ENCODE data around the gene ACP1.
A peak's percentile ranks its signal among the peaks of the same experiment; 100 is the strongest.

Gene ACP1

DNA sequence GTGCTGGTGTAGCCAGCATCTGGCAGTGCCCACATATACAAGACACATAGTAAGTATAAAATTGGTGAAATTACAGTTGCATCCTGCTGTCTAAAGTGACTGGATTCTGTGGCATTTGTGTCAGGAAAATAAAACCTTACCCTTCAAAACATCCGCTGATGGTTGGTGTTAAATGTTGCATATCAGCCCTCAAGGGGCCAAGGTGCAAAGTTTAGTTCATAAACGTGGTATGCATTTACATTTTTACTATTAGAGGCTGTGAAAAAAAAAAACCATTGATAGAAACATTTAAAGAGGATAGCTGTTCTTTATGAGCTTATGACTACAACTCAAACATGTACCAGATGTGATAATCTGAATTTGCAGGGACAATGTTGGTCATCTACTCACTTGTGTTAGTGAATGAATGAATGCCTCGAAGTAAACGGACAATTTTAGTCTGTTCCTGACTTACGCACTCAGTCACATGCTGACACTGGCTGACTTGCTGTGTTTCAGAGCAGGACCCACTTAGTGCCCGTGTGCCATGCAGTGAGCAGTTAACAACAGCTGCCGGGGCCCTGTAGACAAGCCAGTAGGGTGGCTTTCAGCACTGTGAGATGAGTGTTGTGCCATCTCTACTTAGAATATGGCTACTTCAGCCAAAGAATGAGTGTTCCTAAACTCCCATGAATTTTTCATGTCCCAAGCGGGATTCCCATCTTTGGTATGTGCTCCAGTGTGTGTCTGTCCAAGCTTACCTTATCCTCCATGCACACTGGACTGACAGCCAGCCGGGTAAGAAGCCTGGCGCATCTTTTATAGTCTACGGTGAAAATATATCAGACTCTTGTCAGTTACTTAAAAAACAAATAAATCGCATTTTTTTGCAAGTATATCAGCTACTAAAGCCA, 17.9 kb downstream of the ACP1 start:
- no peak for DNase-seq

DNA sequence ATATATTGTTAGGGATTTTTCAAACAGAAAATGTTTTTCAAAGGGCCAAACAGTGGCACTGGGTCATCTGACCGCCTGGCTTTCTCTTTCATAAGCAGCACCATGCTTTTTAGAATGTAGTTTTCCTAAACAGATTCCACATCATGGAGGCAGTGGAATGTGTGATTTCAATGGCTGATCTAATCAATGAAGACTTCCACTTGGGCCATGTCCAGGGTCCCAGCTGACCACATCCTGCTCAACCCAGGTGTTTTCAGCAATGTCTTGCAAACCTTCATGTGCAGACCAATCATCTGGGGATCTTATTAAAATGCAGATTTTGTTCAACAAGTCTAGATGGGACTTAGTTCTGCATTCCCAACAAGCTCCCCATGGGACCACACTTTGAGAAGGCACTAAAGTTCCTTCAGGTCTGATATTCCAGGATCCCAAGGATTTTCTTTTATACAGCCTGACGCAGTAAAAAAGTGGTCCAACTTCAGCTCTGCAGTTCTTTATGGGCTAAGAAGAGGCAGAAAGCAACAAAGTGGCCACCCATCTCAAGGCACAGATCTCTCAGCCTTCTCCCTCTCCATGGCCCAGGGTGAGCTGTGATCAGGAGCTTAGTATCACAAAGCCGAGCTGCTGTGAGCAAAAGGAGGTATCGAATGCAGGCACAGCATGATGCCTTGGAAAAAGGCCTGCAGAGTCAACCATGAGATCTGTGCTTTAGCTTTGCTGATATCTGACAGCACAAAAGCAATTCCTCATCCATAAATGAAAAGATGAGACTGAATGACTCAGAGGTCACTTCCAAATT, 19.4 kb downstream of the ACP1 start:
- DNase-seq: no peak

DNA sequence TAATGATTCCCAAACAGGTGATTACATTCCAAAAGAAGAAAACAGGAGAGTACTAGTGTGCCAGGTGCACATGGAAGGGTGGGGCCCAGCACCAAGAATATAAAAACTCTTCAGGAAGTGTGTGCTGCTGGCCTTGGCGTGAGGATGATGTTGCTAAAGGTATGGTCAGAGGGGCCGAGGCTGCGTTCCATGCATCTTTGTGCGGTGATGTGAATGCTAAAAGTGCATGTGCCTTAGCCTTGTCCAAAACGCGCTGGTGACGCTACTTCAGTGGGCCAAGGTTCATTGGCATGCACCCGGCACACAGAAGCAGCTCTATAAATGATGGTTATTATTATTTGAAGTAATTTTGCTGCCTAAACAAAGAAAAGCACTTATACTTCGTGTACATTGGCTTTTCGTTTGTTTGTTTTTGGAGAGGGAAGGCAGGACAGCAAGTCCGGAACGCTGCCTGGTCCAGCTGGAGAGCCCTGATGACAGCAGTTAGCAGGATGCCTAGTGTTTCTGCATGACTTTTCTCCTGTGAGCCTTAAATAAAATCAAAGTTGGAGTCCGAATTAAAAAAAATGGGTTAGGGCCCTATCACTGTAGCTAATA, 20.2 kb downstream of the ACP1 start:
- DNase-seq: no peak

DNA sequence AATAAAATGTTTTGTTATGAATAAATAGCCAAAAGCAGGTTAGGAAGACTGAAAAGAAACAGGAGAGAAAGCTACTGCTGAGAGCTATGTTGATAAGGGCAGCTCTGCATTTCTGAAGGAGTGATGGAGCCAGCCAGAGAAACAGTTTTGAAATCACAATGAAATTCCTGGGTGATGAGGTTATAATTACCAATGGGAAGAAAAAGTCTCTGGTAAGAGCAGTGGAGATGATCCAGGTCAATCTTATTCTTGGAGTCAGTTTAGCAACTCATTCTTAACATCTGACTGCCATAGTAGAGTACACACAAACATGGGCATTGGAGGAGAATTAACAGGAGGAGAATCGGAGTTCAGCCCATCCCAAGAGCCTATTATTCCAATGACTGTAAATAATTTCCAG, 20.8 kb downstream of the ACP1 start:
- no peak for DNase-seq

DNA sequence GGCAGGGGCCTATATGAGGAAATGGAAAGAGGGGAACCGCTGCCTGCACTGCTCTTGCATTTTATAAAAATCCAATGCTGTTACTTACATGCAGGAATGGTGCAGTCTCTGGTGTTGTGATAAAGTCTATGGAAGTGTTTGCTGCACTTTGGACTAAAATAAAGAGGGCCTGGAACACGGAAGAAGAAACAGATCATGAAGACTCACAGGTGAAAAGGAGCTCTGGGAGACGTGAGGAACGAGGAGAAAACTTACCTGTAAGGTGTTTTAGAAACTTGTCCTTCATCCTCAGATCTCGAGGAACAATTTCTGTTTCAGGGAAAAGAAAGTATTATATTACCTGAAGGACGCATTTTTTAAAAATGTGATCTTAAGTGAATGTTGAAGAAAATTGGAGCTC, 21.3 kb downstream of the ACP1 start:
- no peak for DNase-seq

DNA sequence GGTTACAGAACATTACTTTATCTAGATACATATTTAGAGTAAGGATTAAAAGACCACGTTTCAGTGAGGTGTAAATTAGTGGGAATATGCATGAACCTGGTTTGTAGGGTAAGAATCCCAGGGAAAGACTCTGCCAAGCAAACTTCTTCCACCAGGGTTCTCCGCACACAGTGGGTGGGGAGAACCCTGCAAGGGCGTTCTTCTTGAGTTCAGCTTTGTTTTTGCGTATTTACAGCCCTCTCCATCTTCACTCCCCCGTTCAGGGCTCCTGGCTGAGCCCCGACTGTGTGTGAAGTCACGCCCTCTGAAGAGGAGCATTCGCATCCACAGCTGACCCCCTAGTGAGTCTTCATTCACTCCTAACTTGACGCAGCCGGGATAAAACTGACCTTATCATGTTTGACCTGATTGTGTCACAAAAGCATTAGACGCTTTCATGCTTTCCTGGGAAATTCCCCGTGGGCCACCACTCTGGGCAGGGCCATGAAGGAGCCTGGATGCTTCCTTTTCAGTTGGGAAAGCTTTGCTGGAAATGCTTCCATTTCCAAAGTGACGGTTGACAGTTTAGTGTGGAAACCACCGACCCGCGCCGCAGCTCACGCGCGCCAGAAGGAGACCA, 22.1 kb downstream of the ACP1 start:
- peak; percentile 30 for DNase-seq

DNA sequence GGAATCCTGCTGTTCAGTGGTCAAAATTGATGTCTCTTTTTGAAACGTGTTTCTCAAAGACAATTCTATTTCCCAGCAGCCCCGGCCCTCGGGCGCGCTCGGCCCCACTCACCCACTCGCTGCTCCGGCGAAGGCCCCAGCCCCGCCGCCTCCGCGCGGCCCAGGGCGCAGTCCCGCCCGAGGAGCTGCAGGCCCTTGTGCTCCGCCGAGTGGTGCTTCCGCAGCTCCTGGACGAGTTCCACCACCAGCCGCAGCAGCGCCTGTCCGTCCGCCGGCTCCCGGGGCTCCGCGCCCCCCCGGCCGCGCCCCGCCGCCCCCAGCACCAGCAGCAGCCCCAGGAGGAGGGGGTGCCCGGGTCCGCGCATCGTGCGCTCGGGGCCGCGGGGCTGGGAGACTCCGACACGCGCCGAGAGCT, 22.7 kb downstream of the ACP1 start:
- peak; percentile 67 for DNase-seq

DNA sequence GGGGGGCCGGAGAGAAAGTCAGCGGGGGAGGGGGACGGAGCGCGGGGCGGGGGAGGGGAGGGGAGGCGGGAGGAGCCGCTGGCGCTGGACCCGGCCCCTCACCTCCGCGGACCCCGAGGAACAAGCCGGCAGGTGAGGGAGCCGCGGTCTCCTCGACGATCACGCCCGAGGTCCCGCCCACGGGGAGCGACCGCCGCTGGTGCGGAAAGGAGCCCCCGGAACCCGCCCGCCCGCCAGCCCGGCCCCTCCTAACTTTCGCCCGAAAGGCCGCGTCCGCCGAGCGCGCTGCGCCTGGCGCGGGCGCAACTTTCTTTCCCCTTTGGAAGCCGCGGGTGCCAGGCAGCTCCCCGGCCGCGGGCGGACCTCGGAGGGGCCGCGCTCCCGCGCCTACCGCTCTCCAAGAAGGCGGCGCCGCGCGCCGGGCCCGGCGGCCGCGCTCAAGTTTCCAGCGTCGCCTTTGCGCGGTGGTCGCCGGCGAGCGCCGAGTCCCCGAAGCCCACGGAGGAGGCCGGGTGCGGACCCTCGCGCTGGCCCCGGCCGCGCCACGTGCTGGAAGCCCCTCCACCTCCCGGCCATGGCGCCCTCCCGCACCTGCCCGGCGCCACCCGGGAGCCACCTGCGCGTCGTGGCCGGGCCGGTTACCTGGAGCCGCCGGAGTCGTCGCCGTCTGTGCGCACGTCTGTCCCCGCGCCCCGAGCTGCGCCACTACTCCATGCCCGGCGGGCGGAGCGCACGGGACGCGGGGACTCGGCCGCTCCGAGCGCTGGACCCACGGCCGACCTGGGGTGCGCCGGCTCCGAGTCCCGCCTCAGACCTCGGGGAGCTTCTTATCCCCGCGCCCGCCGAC, 23.4 kb downstream of the ACP1 start, which contains the start of gene ALKAL2:
Gene ALKAL2 (minus strand): TSS at position 181 of the 847 bp plus-strand sequence. CDS start 256 bp downstream, outside the sequence.
- DNase-seq: peak; percentile 51

DNA sequence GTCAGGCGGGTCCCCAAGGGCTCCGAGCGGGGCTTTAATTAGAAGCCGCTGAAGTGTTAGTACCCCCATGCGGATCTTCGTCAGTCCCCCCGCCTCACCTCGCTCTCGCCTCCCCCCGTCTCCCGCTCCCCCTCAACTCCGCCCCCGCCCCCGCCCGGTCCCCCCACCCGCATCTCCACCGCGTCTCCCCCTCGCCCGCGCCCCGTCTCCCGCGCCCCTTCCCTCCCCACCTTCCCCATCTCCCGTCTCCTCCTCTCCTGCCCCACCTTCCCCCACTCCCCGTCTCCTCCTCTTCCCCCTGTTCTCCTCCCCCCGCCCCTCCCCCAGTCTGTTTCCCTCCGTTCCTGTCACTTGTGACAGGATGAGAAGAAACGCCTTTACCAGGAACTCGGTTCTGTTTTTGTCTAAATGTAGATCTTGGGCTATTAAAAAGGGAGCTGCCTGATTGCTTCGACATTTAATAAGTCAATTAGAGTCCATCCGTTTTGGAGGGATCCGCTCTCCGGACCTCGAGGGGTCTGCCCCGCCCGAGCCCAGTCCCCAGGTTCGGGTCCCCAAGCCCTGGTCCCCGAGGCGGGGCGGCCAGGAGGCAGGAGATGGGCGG, 24.1 kb downstream of the ACP1 start:
- DNase-seq: no peak

DNA sequence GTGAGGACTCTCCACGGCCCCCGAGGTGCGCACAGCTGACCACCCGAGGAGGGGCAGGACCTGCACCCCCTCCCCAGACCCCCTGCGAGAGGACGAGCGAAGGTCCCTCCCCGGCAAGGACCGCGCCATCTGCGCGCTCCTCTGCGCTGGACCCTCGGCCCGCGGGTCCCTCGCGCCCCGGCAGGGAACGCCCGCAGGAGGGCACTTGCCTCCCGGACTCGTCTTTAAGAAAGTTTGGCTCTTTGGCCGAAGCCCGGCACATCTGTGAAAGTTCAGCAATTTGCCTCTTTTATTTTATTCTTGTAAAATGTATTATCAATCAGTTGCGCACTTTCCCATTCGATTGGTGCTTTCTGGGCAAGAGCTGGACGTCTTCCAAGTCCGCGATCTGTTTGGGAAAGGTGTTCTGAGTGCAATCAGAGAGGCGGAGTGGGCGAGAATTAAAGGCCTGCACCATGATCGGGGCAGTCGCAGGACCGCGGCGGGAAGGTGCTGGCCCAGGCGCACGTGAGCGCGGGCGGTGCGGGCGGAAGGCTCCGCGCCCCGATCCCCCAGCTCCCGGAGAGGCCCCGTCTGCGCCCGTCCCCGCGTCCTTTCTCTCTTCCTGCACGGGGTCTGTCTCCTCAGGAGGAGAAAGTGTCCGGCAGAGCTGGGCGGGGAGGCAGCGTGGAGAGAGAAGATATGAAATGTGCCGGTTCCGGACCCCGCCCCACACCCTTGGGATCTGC, 24.8 kb downstream of the ACP1 start:
- DNase-seq: no peak

DNA sequence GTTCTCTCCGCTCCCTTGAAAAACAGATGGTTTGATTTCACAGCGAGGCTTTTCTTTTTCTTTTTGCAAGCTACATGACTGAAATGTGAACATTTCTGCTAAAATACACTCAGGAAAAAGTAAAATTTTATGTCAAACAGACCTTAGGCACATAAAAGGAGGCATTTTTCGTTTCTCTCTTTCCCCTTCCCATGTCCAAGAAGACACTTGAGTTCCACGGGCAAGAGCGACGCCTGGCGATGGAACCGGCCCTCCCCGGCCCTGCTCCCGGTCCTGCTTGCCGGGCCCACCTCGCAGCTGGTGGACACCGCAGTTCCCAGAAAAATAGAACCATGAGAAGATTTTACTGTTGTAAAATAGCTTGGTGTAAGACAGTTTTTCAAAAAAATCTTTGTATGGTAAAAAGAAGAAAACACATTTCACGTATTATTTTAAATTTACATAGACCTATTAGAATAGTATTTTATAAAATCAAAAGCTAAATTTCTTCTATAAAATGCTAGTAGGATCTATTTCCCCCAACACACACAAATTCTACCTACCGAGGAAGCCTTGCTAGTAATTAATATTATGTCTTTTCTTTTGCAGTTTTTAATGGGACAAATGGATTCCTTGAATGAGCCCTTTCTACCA, 25.5 kb downstream of the ACP1 start:
- no peak for DNase-seq

DNA sequence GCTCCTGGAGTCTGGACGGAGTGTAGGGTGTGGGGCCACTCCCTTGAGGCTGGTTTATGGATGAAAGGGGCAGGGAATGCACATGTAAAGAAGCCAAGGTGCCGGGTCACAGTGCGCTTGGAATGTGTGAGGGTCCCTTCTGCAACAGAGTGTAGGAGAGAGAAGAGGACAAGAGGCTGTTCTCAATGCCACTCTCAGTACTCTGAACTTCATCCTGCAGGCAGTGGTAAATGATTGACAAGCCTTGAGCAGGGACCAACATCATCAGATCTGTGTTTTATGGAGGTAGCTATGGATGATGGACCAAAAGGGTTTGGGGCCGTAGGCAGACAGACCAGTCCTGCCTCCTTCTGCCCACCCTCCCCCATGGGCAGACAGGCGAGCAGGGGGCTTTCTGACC, 30.3 kb downstream of the ACP1 start:
- no peak for DNase-seq

DNA sequence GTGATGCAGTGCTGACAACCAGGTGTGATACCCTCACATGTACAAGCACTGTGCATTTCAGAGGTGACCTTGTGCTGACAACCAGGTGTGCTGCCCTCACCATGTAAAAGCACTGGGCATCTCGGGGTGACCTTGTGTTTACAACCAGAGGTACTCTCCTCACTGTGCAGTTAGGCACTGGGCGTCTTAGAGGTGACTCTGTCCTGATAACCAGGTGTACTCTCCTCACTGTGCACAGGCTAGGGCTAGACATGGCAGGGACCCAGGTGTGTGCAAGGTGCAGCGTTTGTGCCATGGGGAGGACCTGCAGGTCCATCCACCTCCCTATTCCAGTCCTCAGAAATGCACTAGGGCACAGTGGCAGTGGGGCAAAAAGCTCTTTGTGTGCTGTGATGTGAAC, 31.6 kb downstream of the ACP1 start:
- DNase-seq: no peak

DNA sequence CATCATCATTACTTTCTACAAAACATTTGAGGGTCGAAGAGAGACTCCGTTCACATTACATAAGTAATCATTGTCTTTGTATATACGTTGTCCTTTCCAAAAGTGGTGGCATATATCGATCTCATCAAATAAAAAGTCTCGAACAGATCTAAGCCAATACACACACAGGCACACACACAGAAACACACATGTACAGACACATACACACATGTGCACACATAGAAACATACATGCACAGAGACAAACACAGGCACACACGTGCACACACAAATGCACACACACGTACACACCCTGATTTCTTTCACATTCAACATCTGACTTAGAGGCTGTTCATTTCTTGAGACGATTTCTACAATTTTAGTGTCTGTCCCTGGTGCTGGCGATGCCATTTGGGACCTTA, 40.6 kb downstream of the ACP1 start:
- DNase-seq: no peak

DNA sequence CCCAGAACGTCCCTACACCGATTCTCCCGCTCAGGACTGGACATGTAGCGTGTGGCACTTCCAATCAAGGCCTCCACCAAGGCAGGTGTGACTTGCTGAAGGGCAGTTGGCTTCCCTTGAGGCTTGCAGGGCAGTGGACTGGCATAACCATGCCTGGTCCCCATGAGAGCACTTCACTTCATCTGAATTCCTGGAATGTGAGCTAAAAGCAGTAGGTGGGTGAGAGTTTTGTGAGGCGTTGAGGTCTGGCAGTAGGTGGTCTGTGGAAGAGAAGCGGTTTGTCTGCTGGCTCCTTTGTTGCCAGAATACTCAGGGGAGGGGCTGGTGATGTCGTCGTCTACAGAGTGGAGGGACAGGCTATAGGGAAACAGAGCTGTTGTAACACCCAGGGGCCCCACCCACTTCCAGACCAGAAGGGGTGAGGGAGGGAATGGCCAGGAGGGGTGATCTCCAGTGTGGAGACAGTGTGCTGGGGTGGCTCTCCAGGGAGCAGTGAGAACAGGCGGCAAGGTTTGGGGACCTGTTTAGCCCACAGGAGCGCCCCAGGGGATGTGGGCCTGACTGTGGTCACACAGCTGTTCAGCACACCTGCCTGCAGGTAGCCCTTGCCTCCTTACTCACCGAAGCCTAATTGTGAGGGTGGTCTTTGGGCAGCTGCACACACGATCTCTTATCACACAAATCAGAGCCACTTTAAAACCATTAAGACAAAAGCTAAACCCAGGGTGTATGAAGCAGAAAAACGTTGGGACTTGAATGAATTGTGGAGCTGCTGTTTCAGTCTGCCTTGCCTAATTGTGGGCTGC, 44.6 kb downstream of the ACP1 start:
- DNase-seq: peak; percentile 65

DNA sequence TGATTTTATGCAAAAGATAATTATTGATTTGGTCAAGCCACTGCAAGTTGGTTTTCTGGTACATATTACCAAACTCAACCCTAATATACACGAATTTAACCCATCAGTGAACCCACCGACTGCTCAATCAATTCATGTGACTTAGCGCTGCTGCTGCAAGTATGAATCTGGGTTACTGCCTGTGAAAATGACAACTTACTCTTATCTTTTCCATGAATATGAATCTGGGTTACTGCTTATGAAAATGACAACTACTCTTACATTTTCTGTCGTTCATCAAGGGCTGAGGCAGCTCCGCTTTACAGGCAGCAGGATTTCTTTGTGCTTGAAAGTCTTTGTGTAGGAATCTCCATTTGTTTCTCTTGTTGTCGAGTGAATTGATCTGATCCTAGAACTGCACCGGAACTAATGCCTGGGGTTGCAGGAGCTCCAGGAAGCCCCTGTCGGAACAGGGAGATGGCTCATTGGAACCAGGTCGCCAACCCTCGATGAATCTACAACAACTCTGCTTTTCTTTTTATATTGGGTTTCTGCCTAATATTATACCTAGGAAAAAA, 45.3 kb downstream of the ACP1 start:
- DNase-seq: no peak

DNA sequence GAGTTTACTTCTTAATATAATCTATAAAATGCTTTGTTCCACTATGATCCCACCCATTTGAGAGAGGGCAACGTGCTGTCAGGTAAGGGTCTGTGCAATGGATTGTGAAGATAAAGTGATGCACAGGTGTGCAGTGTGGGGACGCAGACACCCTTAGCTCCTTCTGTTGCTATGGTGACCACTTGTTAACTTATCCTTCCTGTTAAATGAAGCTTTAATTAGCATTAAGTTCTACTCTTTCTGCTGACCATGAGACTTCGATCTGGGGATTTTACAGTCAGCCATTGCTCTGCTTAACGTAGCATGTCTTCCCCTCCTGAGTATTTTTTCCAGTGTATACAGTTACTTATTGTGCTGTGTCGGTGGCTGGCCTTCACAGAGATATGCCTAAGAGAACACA, 46.2 kb downstream of the ACP1 start:
- no peak for DNase-seq

DNA sequence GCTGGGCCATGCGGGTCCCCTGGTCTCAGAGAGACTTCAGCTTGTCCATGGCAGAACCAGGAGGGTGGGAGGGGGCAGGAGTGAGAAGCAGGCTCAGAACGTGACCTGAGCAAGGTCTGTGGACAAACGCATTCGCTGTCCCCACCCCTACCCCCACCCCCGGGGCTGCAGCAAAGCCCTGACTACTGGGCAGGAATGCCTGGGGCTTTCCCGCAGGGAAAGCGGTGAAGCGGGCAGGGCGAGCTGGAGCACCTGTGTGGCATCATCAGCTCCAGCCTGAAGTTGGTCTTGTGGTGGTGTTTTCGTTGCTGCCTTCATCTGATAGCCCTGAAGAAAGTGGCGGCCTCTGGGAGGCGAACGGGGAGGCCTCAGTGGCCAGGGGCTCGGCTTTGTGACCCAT, 49.2 kb downstream of the ACP1 start:
- DNase-seq: peak; percentile 5

All from NCI-H146 (cell line).